Smooth muscle cell (in vitro differentiated cells): ENCODE data around the gene SLC33A1. TPM values are rescaled to one million over a fixed set of nuclear protein-coding genes. Genes with fewer than 3 reads are reported as not detected.

Experiments
- DNase-seq: peaks from one replicate; lab custom pipeline; 2025; ENCODE audit not compliant: unreplicated experiment; lab: John Stamatoyannopoulos, UW
- H2AFZ ChIP-seq: fragments of 200-600 bp; sonication (generic); 2 replicates; pipeline ENCODE4 v1.6.0; 2016; ENCODE audit warnings: antibody characterized with exemption, low read depth, mild to moderate bottlenecking
- H3F3A ChIP-seq: fragments of 200-600 bp; sonication (generic); 2 replicates; pipeline ENCODE4 v1.6.0; 2017; ENCODE audit warnings: antibody characterized with exemption, low read depth
- H3K27ac ChIP-seq: fragments of 200-600 bp; sonication (generic); 2 replicates; pipeline ENCODE4 v1.5.1; 2016; ENCODE audit warnings: low read depth, mild to moderate bottlenecking
- H3K27me3 ChIP-seq: fragments of 200-600 bp; sonication (generic); 2 replicates; pipeline ENCODE4 v1.6.1; 2016; ENCODE audit warnings: low read depth, mild to moderate bottlenecking
- H3K36me3 ChIP-seq: fragments of 200-600 bp; sonication (generic); 2 replicates; pipeline ENCODE4 v1.5.1; 2016; ENCODE audit warnings: low read depth
- H3K4me1 ChIP-seq: fragments of 200-600 bp; sonication (generic); 2 replicates; pipeline ENCODE4 v1.5.1; 2016; ENCODE audit warnings: low read depth
- H3K4me2 ChIP-seq: fragments of 200-600 bp; sonication (generic); 2 replicates; pipeline ENCODE4 v1.6.0; 2016; ENCODE audit warnings: mild to moderate bottlenecking
- H3K4me3 ChIP-seq: fragments of 200-600 bp; sonication (generic); 2 replicates; pipeline ENCODE4 v1.5.1; 2016; ENCODE audit warnings: mild to moderate bottlenecking
- H3K79me2 ChIP-seq: fragments of 200-600 bp; sonication (generic); 2 replicates; pipeline ENCODE4 v1.6.0; 2016; ENCODE audit warnings: low read depth, mild to moderate bottlenecking
- H3K9ac ChIP-seq: fragments of 200-600 bp; sonication (generic); 2 replicates; pipeline ENCODE4 v1.6.0; 2016; ENCODE audit warnings: low read depth
- H3K9me3 ChIP-seq: fragments of 200-600 bp; sonication (generic); replicated peaks from 2 replicates; pipeline ENCODE4 v1.5.1; 2016; ENCODE audit warnings: low read depth
- H4K20me1 ChIP-seq: fragments of 200-600 bp; sonication (generic); 2 replicates; pipeline ENCODE4 v1.6.0; 2016; ENCODE audit warnings: low read depth
- CTCF ChIP-seq: fragments of 200-600 bp; sonication (generic); IDR thresholded peaks from 2 replicates; pipeline ENCODE4 v1.5.1; 2017; ENCODE audit warnings: borderline replicate concordance, mild to moderate bottlenecking, antibody characterized with exemption; ENCODE audit not compliant: insufficient read depth, poor library complexity, severe bottlenecking
- WGBS: methylation state at CpG from one replicate; pipeline ENCODE4 v1.1.7; 2016; ENCODE audit warnings: low lambda C conversion rate; 5-methylcytosine and 5-hydroxymethylcytosine counted together
- polyA plus RNA-seq: library from polyadenylated mRNA; unstranded; fragments of >200 nt; fragmentation: Nextera tagmentation; extraction: Ambion mirVana; gene quantifications from 2 replicates; pipeline ENCODE4 v1.2.1, GENCODE V29; 2016
- total RNA-seq: library from RNA; depleted of rRNA; stranded (reverse); fragments of >200 nt; gene quantifications from 2 replicates; pipeline ENCODE4 v1.2.3, GENCODE V29; 2014

SLC33A1 gene
- total and polyA plus RNA-seq, 2 experiments from 2014 or later, result 16.4 to 34.9 TPM

- TF ChIP-seq CTCF, result no peak
- Histone ChIP-seq H3K27me3 (no peaks in the 10 kb centered on the region), H3K36me3 (no peaks in the 10 kb centered on the region), H3K9me3 (peaks cover 5% of the 10 kb centered on the region), H3K4me3 (no peak overlapping the region), H3K4me2 (no peak overlapping the region), H4K20me1 (no peaks in the 10 kb centered on the region), H3K79me2 (no peaks in the 10 kb centered on the region), H2AFZ (no peak overlapping the region), H3K4me1 (no peaks in the 10 kb centered on the region), H3F3A (no peaks in the 10 kb centered on the region), H3K27ac (no peak overlapping the region), H3K9ac (no peak overlapping the region)
- DNase-seq, result no peak
Observed at GRCh38 chr3:155780291-155780690, 73.9 kb downstream of the SLC33A1 start.

- H3K4me3 ChIP-seq, result no peak overlapping the region
- H3K4me2 ChIP-seq, result no peak overlapping the region
- no peak for TF ChIP-seq CTCF
- no peak for DNase-seq
- H2AFZ ChIP-seq, result no peak overlapping the region
- H4K20me1 ChIP-seq, result no peaks in the 10 kb centered on the region
- H3K79me2 ChIP-seq, result no peaks in the 10 kb centered on the region
- no peaks in the 10 kb centered on the region for H3K27me3 ChIP-seq
- no peak overlapping the region for H3K27ac ChIP-seq
- H3F3A ChIP-seq, result no peaks in the 10 kb centered on the region
- peaks cover 5% of the 10 kb centered on the region for H3K9me3 ChIP-seq
- no peaks in the 10 kb centered on the region for H3K36me3 ChIP-seq
- no peaks in the 10 kb centered on the region for H3K4me1 ChIP-seq
- no peak overlapping the region for H3K9ac ChIP-seq
Observed at GRCh38 chr3:155778462-155778861, 75.8 kb downstream of the SLC33A1 start.

- Histone ChIP-seq H3K4me2 (no peak overlapping the region), H3F3A (no peaks in the 10 kb centered on the region), H3K36me3 (no peaks in the 10 kb centered on the region), H3K27me3 (no peaks in the 10 kb centered on the region), H3K9ac (no peak overlapping the region), H4K20me1 (no peaks in the 10 kb centered on the region), H3K4me1 (no peaks in the 10 kb centered on the region), H3K9me3 (no peaks in the 10 kb centered on the region), H3K79me2 (no peaks in the 10 kb centered on the region), H3K4me3 (no peak overlapping the region), H2AFZ (no peak overlapping the region), H3K27ac (no peak overlapping the region)
- TF ChIP-seq CTCF, result no peak
- WGBS, result 91% methylated on average over 1 of the region's 1 CpG
- DNase-seq, result no peak
Observed at GRCh38 chr3:155772801-155773200, 81.4 kb downstream of the SLC33A1 start.

GRCh38 chr3:155771126-155771525, 83.1 kb downstream of the SLC33A1 start:
- Histone ChIP-seq H3K4me2 (no peak overlapping the region), H3K4me3 (no peak overlapping the region), H3K4me1 (no peaks in the 10 kb centered on the region), H2AFZ (no peak overlapping the region), H3K27ac (no peak overlapping the region), H3K9me3 (no peaks in the 10 kb centered on the region), H3K79me2 (no peaks in the 10 kb centered on the region), H4K20me1 (no peaks in the 10 kb centered on the region), H3K9ac (no peak overlapping the region), H3F3A (no peaks in the 10 kb centered on the region), H3K27me3 (no peaks in the 10 kb centered on the region), H3K36me3 (no peaks in the 10 kb centered on the region)
- no peak for TF ChIP-seq CTCF
- 89% methylated on average over 6 of the region's 6 CpGs for WGBS
- no peak for DNase-seq

Other genes starting within 250 kb of the SLC33A1 start
- gene PLCH1, start 109.4 kb downstream of the SLC33A1 start, total RNA-seq, result 0.27 and 0.36 TPM in 2 replicates
- gene PLCH1, start 109.4 kb downstream of the SLC33A1 start, polyA plus RNA-seq, result 0.13 TPM in 1 of 2 replicates, not detected in the other
- 4.3 and 4.4 TPM in 2 replicates for gene C3orf33, start 48.1 kb downstream of the SLC33A1 start, total RNA-seq
- gene C3orf33, start 48.1 kb downstream of the SLC33A1 start, polyA plus RNA-seq, result 3.2 and 3.4 TPM in 2 replicates
- 52.1 and 72.9 TPM in 2 replicates for gene GMPS, start 16.2 kb upstream of the SLC33A1 start, total RNA-seq
- gene GMPS, start 16.2 kb upstream of the SLC33A1 start, polyA plus RNA-seq, result 57.3 and 64.5 TPM in 2 replicates